Small intestine (tissue), 7 donors: Measurements from ENCODE around the gene STYXL2. TPM values are rescaled to one million over a fixed set of nuclear protein-coding genes. Genes with fewer than 3 reads are reported as not detected.
A peak's percentile ranks its signal among the peaks of the same experiment; 100 is the strongest.

ENCODE experiments used
- DNase-seq, 2 donors: peaks; one replicate each; pipeline versions ENCODE4 v3.0.0 to v3.0.0-alpha.2; 2013
- FAIRE-seq: peaks from 2 replicates; lab custom pipeline; 2012; peaks lifted over from hg19 to GRCh38; lab: Jason Lieb, UNC
- H3K27ac ChIP-seq, 3 donors: one replicate each; pipeline ENCODE4 v1.5.1; 2013; ENCODE audit warnings: low read length in 2 of 3, mild to moderate bottlenecking in 2 of 3, control low read depth in 1 of 3, inconsistent platforms in 1 of 3, low read depth in 1 of 3, moderate library complexity in 1 of 3
- H3K27me3 ChIP-seq, 3 donors: one replicate each; pipeline ENCODE4 v1.6.1; 2013; ENCODE audit warnings: low read length in 3 of 3, inconsistent platforms in 1 of 3; ENCODE audit not compliant: control insufficient read depth in 3 of 3, insufficient read depth in 3 of 3
- H3K36me3 ChIP-seq, 3 donors: one replicate each; pipeline ENCODE4 v1.6.1; 2013; ENCODE audit warnings: low read length in 3 of 3, inconsistent platforms in 1 of 3, low read depth in 1 of 3, mild to moderate bottlenecking in 1 of 3, moderate library complexity in 1 of 3; ENCODE audit not compliant: control insufficient read depth in 3 of 3, insufficient read depth in 2 of 3
- H3K4me1 ChIP-seq, 3 donors: one replicate each; pipeline ENCODE4 v1.6.1; 2013; ENCODE audit warnings: low read length in 2 of 3, inconsistent platforms in 1 of 3, low read depth in 1 of 3, mild to moderate bottlenecking in 1 of 3, moderate library complexity in 1 of 3; ENCODE audit not compliant: control insufficient read depth in 3 of 3, insufficient read depth in 2 of 3
- H3K4me3 ChIP-seq, 3 donors: one replicate each; pipeline ENCODE4 v1.5.1; 2013; ENCODE audit warnings: low read length in 3 of 3, control low read depth in 1 of 3, inconsistent platforms in 1 of 3, low read depth in 1 of 3, mild to moderate bottlenecking in 1 of 3, moderate library complexity in 1 of 3
- H3K9me3 ChIP-seq, 2 donors: one replicate each; pipeline ENCODE4 v1.6.1; 2013; ENCODE audit warnings: low read depth in 1 of 2, low read length in 1 of 2; ENCODE audit not compliant: control insufficient read depth in 2 of 2, insufficient read depth in 1 of 2
- WGBS, 3 donors: extraction: QIAGEN DNeasy Blood & Tissue Kit; methylation state at CpG; one replicate each; pipeline ENCODE4 v1.1.7; 2013; 5-methylcytosine and 5-hydroxymethylcytosine counted together
- polyA plus RNA-seq, 4 donors: library from polyadenylated mRNA; stranded (reverse) in 3 of 4; unstranded in 1 of 4; fragments of 200-250 nt in 3 of 4; fragments of 120-200 nt in 1 of 4; gene quantifications; one replicate each; pipeline versions ENCODE4 v1.2.1 to v1.2.3, GENCODE V29; 2013
- donor health status: healthy with polysubstance abuse.
- donor health status: control.
- donor health status: control.
- donor health status: Bipolar disorder and iron deficiency.
- donor health status: healthy.

Gene STYXL2
- polyA plus RNA-seq, 4 donors, result 0.07 to 0.32 (median 0.27) TPM; not detected in 1

GRCh38 chr1:167116174-167116573, 22.3 kb downstream of the STYXL2 start:
- 5 to 51% (median 15%) methylated on average over 1 of the region's 1 CpG for WGBS, 3 donors
- no peak for FAIRE-seq
- H3K27me3 ChIP-seq, result peaks cover 0 to 4% (median 0%) of the 10 kb centered on the region in 3 donors
- peak; percentile 61 to 78 for DNase-seq
- no peaks in the 10 kb centered on the region for H3K9me3 ChIP-seq
- peaks cover 0 to 4% (median 3%) of the 10 kb centered on the region in 3 donors for H3K4me1 ChIP-seq
- H3K27ac ChIP-seq, result no peak overlapping the region
- no peaks in the 10 kb centered on the region for H3K36me3 ChIP-seq
- H3K4me3 ChIP-seq, result no peak overlapping the region

DNA sequence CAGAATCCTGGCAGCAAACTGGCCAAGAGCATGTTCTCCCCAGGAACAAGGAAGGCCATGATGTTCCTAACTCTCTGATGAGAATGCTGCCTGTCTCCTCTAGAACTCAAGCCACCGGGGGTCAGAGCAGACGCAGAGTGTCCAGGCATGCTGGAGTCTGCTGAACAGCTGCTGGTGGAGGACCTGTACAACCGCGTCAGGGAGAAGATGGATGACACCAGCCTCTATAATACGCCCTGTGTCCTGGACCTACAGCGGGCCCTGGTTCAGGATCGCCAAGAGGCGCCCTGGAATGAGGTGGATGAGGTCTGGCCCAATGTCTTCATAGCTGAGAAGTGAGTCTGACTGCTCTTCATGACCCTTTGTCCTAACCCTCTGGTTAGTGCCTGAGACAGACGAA, 23.4 kb downstream of the STYXL2 start:
- Histone ChIP-seq H3K4me1 (peaks cover 0 to 9% (median 4%) of the 10 kb centered on the region in 3 donors), H3K9me3 (no peaks in the 10 kb centered on the region), H3K27ac (no peak overlapping the region), H3K4me3 (no peak overlapping the region), H3K36me3 (no peaks in the 10 kb centered on the region), H3K27me3 (no peaks in the 10 kb centered on the region)
- DNase-seq (no peak), FAIRE-seq (no peak)
- 94 to 98% (median 95%) methylated on average over 9 of the region's 9 CpGs for WGBS, 3 donors

GRCh38 chr1:167118188-167118587, 24.3 kb downstream of the STYXL2 start:
- no peaks in the 10 kb centered on the region for H3K27me3 ChIP-seq
- no peaks in the 10 kb centered on the region for H3K9me3 ChIP-seq
- 68 to 75% (median 69%) methylated on average over 5 of the region's 5 CpGs for WGBS, 3 donors
- FAIRE-seq (no peak), DNase-seq (no peak)
- H3K4me1 ChIP-seq, result peaks cover 0 to 9% (median 4%) of the 10 kb centered on the region in 3 donors
- H3K4me3 ChIP-seq, result no peak overlapping the region
- no peaks in the 10 kb centered on the region for H3K36me3 ChIP-seq
- H3K27ac ChIP-seq, result no peak overlapping the region

- peaks cover 0 to 9% (median 4%) of the 10 kb centered on the region in 3 donors for H3K4me1 ChIP-seq
- H3K27ac ChIP-seq, result no peak overlapping the region
- WGBS, 3 donors, result 85 to 91% (median 89%) methylated on average over 3 of the region's 3 CpGs
- no peak overlapping the region for H3K4me3 ChIP-seq
- H3K9me3 ChIP-seq, result no peaks in the 10 kb centered on the region
- no peaks in the 10 kb centered on the region for H3K36me3 ChIP-seq
- DNase-seq, result peak in 1 of 2 donors; percentile 62
- no peaks in the 10 kb centered on the region for H3K27me3 ChIP-seq
- no peak for FAIRE-seq
Measured at GRCh38 chr1:167119696-167120095, 25.8 kb downstream of the STYXL2 start.

DNA sequence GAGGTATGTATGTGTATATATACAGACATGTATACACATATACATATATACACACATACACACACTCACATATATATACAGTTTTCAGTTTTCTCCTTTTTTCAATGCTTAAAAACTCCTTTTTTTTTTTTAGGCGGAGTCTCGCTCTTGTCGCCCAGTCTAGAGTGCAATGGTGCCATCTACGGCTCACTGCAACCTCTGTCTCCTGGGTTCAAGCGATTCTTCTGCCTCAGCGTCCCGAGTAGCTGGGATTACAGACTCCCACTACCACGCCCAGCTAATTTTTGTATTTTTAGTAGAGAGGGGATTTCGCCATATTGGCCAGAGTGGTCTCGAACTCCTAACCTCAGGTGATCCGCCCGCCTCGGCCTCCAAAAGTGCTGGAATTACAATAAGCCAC, 27.0 kb downstream of the STYXL2 start:
- Histone ChIP-seq H3K36me3 (no peaks in the 10 kb centered on the region), H3K27ac (peak overlapping the region in 2 of 3 donors; percentile 70 to 80), H3K27me3 (no peaks in the 10 kb centered on the region), H3K4me1 (peaks cover 0 to 7% (median 4%) of the 10 kb centered on the region in 3 donors), H3K9me3 (no peaks in the 10 kb centered on the region), H3K4me3 (peak overlapping the region in 2 of 3 donors; percentile 49 to 64)
- DNase-seq (peak in 1 of 2 donors; percentile 52), FAIRE-seq (no peak)
- 20 to 49% (median 34%) methylated on average over 13 of the region's 13 CpGs for WGBS, 3 donors

DNA sequence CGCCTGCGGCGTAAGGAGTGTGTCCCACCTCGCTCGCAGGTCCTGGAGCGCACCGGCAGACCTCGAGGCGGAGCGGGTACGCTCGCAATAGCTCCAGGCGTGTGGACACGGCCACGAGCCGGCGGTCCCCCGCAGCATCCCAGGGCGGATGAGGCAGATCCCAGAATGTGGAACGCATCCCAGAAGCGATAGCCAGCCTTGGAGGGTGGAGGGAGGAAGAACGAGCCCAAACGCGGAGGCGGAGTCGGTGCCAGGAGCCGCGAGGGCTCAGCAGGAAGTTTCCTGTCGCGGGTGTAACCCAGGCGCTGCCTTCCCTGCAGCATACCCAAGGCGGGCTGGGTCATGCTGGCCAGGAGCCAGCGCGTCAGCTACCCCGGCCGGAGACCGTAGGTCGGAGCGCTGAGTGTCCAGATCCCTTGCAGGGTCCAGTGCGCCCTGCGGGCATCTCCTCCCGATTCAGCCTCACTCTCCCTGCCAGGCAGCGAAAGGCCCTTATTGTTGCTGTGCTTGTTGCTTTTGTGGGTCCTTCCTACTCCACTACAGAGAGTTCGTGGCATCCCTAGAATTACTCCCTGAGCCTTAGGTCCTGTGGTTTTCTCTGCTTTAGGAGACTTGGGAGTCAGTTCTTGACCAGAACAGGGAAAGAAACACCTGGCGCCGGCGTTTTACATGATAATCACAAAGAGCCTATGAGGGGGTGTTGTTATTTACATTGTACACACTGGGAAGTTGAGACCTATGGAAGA, 27.7 kb downstream of the STYXL2 start:
- no peaks in the 10 kb centered on the region for H3K36me3 ChIP-seq
- peaks cover 0 to 6% (median 4%) of the 10 kb centered on the region in 3 donors for H3K4me1 ChIP-seq
- peak overlapping the region; percentile 31 to 80 (median 70) for H3K27ac ChIP-seq
- no peaks in the 10 kb centered on the region for H3K27me3 ChIP-seq
- DNase-seq (peak; percentile 83 to 85), FAIRE-seq (no peak)
- no peaks in the 10 kb centered on the region for H3K9me3 ChIP-seq
- 6 to 12% (median 11%) methylated on average over 41 to 47 of the region's 47 CpGs for WGBS, 3 donors
- H3K4me3 ChIP-seq, result peak overlapping the region; percentile 11 to 64 (median 49)

DNA sequence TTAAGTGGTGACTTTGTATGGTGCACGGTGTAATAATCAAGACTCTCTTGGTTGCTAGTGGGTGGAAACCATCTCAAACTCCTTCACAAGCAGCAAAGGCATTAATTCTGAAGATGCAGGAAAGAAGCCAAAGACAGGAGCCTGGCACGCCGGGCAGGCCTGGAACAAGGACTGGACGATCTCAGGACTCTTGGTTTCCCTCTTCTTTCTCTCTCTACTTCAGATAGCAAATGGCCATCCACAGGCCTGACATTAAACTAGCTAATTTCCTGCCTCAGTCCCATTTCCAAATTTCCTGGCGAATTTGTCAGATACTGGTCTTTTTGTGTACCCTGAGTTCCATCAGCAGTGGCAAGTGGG, 28.2 kb downstream of the STYXL2 start:
- FAIRE-seq, result no peak
- WGBS, 3 donors, result 71 to 80% (median 75%) methylated on average over 5 of the region's 5 CpGs
- peaks cover 0 to under 1% (median 0%) of the 10 kb centered on the region in 3 donors for H3K27me3 ChIP-seq
- H3K9me3 ChIP-seq, result no peaks in the 10 kb centered on the region
- no peak for DNase-seq
- no peak overlapping the region for H3K4me3 ChIP-seq
- no peaks in the 10 kb centered on the region for H3K36me3 ChIP-seq
- H3K27ac ChIP-seq, result peak overlapping the region in 1 of 3 donors; percentile 31
- peaks cover 0 to 6% (median 4%) of the 10 kb centered on the region in 3 donors for H3K4me1 ChIP-seq

DNA sequence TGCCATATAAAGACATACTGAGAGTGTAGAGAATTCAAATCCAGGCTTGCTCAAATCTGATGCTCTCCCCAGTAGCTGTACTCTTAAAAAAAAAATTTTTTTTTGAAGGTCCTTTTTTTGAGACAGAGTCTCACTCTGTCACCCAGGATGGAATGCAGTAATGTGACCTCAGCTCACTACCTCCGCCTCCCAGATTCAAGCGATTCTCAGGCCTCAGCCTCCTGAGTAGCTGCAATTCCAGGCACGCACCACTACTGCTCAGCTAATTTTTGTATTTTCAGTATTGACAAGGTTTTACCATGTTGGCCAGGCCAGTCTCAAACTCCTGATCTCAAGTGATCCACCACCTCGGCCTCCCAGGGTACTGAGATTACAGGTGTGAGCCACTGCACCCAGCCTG, 28.7 kb downstream of the STYXL2 start:
- DNase-seq (no peak), FAIRE-seq (no peak)
- H3K27ac ChIP-seq, result no peak overlapping the region
- WGBS, 3 donors, result 90 to 95% (median 95%) methylated on average over 4 of the region's 4 CpGs
- no peak overlapping the region for H3K4me3 ChIP-seq
- H3K27me3 ChIP-seq, result peaks cover 0 to 3% (median 0%) of the 10 kb centered on the region in 3 donors
- H3K4me1 ChIP-seq, result peaks cover 0 to 6% (median 4%) of the 10 kb centered on the region in 3 donors
- H3K9me3 ChIP-seq, result no peaks in the 10 kb centered on the region
- no peaks in the 10 kb centered on the region for H3K36me3 ChIP-seq
